Endothelial cell of umbilical vein (primary cell): ENCODE results near the gene ZFPM1. TPM values are rescaled to one million over a fixed set of nuclear protein-coding genes. Genes with fewer than 3 reads are reported as not detected.

ENCODE experiments used
- BruUV-seq: library from RNA; stranded (reverse); fragments of 400-500 nt; replicated peaks from 2 replicates; lab custom pipeline; 2021; lab: Mats Ljungman, UMichigan
- CTCF ChIA-PET: fragments of 300-600, 350-600 bp; sonication (Branson Sonifier 250); formaldehyde crosslinking; loops from one replicate; lab custom pipeline; 2021; ENCODE audit warnings: antibody characterized with exemption, inconsistent platforms; lab: Charles Lee
- POLR2A ChIA-PET: fragments of 300-600, 350-600 bp; sonication (Branson Sonifier 250); formaldehyde crosslinking; loops from one replicate; lab custom pipeline; 2021; ENCODE audit warnings: antibody characterized with exemption, inconsistent platforms; lab: Charles Lee
- DNase-seq: peaks from one replicate; pipeline ENCODE4 v3.0.0-alpha.2; 2011; ENCODE audit warnings: low read depth, low spot score
- FAIRE-seq: peaks from 2 replicates; lab custom pipeline; 2011; peaks lifted over from hg19 to GRCh38; lab: Jason Lieb, UNC
- H2AFZ ChIP-seq: 2 replicates; pipeline ENCODE4 v1.6.0; 2012; ENCODE audit warnings: low read depth, low read length, control low read depth, inconsistent platforms
- H3K27ac ChIP-seq: 2 replicates; pipeline ENCODE4 v1.5.1; 2011; ENCODE audit warnings: low read depth, mild to moderate bottlenecking, control low read depth, low read length, moderate library complexity; ENCODE audit not compliant: insufficient read depth
- H3K27me3 ChIP-seq, 2 experiments: 2 replicates each; pipeline versions ENCODE4 v1.6.0 to v1.6.1; 2011; ENCODE audit warnings: low read length in 2 of 2, mixed read lengths in 1 of 2; ENCODE audit not compliant: control insufficient read depth in 2 of 2, insufficient read depth in 2 of 2
- H3K36me3 ChIP-seq, 2 experiments: 2 replicates in 1 of 2; 3 replicates in 1 of 2; pipeline ENCODE4 v1.5.1; 2011; ENCODE audit warnings: low read length in 2 of 2, mild to moderate bottlenecking in 1 of 2, moderate library complexity in 1 of 2; ENCODE audit not compliant: control insufficient read depth in 2 of 2, insufficient read depth in 2 of 2; ENCODE audit errors: extremely low read depth in 1 of 2
- H3K4me1 ChIP-seq: 3 replicates; pipeline ENCODE4 v1.5.1; 2011; ENCODE audit warnings: mild to moderate bottlenecking, low read length; ENCODE audit not compliant: control insufficient read depth, insufficient read depth; ENCODE audit errors: extremely low read depth
- H3K4me2 ChIP-seq: 2 replicates; pipeline ENCODE4 v1.6.1; 2011; ENCODE audit warnings: low read length, control low read depth, mixed read lengths; ENCODE audit not compliant: insufficient read depth
- H3K4me3 ChIP-seq, 3 experiments: fragments of 200-600 bp in 1 of 3; sonication (generic), shearing (Covaris generic) in 1 of 3; replicated peaks in 1 of 3; 2 replicates each; pipeline ENCODE4 v1.5.1; 2011 to 2016; ENCODE audit warnings: control low read depth in 3 of 3, low read length in 3 of 3, mild to moderate bottlenecking in 2 of 3, inconsistent platforms in 1 of 3, low read depth in 1 of 3, moderate library complexity in 1 of 3; ENCODE audit not compliant: insufficient read depth in 1 of 3
- H3K79me2 ChIP-seq: 2 replicates; pipeline ENCODE4 v1.6.0; 2012; ENCODE audit warnings: low read length, inconsistent platforms; ENCODE audit not compliant: control insufficient read depth, insufficient read depth
- H3K9ac ChIP-seq: replicated peaks from 2 replicates; pipeline ENCODE3; 2011; ENCODE audit warnings: low read length, control low read depth; ENCODE audit not compliant: insufficient read depth; ENCODE audit errors: extremely low read depth
- H3K9me1 ChIP-seq: replicated peaks from 3 replicates; pipeline ENCODE4 v1.6.0; 2011; ENCODE audit warnings: mild to moderate bottlenecking, low read length; ENCODE audit not compliant: control insufficient read depth, insufficient read depth; ENCODE audit errors: extremely low read depth
- H3K9me3 ChIP-seq: replicated peaks from 2 replicates; pipeline ENCODE4 v1.5.1; 2012; ENCODE audit warnings: low read length, inconsistent platforms; ENCODE audit not compliant: control insufficient read depth, insufficient read depth
- H4K20me1 ChIP-seq: replicated peaks from 2 replicates; pipeline ENCODE3; 2011; ENCODE audit warnings: mild to moderate bottlenecking, low read length; ENCODE audit not compliant: control insufficient read depth, insufficient read depth; ENCODE audit errors: extremely low read depth
- CTCF ChIP-seq, 2 donors: IDR thresholded peaks; 1 replicate in 1 of 2; 2 replicates in 1 of 2; pipeline ENCODE4 v1.5.1; 2011; ENCODE audit warnings: low read length in 2 of 2, mild to moderate bottlenecking in 2 of 2, moderate library complexity in 2 of 2, control low read depth in 1 of 2, inconsistent platforms in 1 of 2, low read depth in 1 of 2; ENCODE audit not compliant: insufficient read depth in 1 of 2; ENCODE audit errors: extremely low read depth in 1 of 2
- EZH2 ChIP-seq: IDR thresholded peaks from 2 replicates; pipeline ENCODE4 v1.6.1; 2012; ENCODE audit warnings: borderline replicate concordance, low read depth, mild to moderate bottlenecking, moderate library complexity, low read length, inconsistent platforms; ENCODE audit not compliant: severe bottlenecking
- FOS ChIP-seq: IDR thresholded peaks from 2 replicates; pipeline ENCODE4 v1.6.1; 2011; ENCODE audit warnings: mild to moderate bottlenecking, low read length, moderate library complexity, borderline replicate concordance; ENCODE audit not compliant: insufficient read depth
- GATA2 ChIP-seq: IDR thresholded peaks from 2 replicates; pipeline ENCODE4 v1.7.0; 2011; ENCODE audit warnings: low read depth, mild to moderate bottlenecking, moderate library complexity, mixed read lengths, low read length; ENCODE audit not compliant: insufficient read length, insufficient read depth
- JUN ChIP-seq: IDR thresholded peaks from 2 replicates; pipeline ENCODE4 v1.6.1; 2011; ENCODE audit warnings: borderline replicate concordance, low read depth; ENCODE audit not compliant: insufficient read length, insufficient read depth
- MAX ChIP-seq: IDR thresholded peaks from 2 replicates; pipeline ENCODE4 v1.6.1; 2011; ENCODE audit not compliant: insufficient read depth, insufficient read length
- MYC ChIP-seq: IDR thresholded peaks from one replicate; pipeline ENCODE4 v1.6.1; 2011; ENCODE audit warnings: mild to moderate bottlenecking, low read depth, low read length
- POLR2A ChIP-seq: IDR thresholded peaks from 2 replicates; pipeline ENCODE4 v1.6.1; 2012; ENCODE audit warnings: low read depth, mild to moderate bottlenecking, control low read depth, low read length
- POLR2AphosphoS5 ChIP-seq: IDR thresholded peaks from 2 replicates; pipeline ENCODE4 v1.6.1; 2012; ENCODE audit warnings: low read depth, mild to moderate bottlenecking, control low read depth, low read length, moderate library complexity; ENCODE audit not compliant: insufficient read depth
- dilution Hi-C: fragments of 300-500 bp; cut with MboI; formaldehyde crosslinking; loops from one replicate; pipeline ENCODE4 v1.15.0; 2019; ENCODE audit warnings: low sequenced_read_pairs; ENCODE audit not compliant: extremely low pct_ligation_motif_present
- intact Hi-C: fragments of 100-400 bp; cut with micrococcal nuclease; formaldehyde crosslinking; loops from one replicate; pipeline ENCODE4 v1.10.0; 2022
- polyA plus RNA-seq, 4 experiments: library from polyadenylated mRNA; depleted of rRNA in 3 of 4; stranded (reverse) in 3 of 4; unstranded in 1 of 4; fragments of >200 nt; gene quantifications; 2 replicates each; pipeline versions ENCODE4 v1.2.1 to v1.2.3, GENCODE V29; 2011 to 2012; ENCODE audit warnings: missing spikeins in 1 of 4
- total RNA-seq: library from RNA; stranded (reverse); gene quantifications from 2 replicates; pipeline ENCODE4 v1.2.3, GENCODE V29; 2021

Gene ZFPM1
- total and polyA plus RNA-seq, 2 donors (not counting 3 experiments of a cell fraction or from before 2014, with no cell fraction given) = 0.37 to 7.5 TPM

GRCh38 chr16:88507231-88507743 lies 54.2 kb downstream of the ZFPM1 start:
- Histone ChIP-seq H2AFZ (no peak overlapping the region), H4K20me1 (no peaks in the 10 kb centered on the region), H3K9ac (no peak overlapping the region), H3K27me3 (no peaks in the 10 kb centered on the region), H3K9me3 (no peaks in the 10 kb centered on the region), H3K4me3 (no peak overlapping the region), H3K36me3 (no peaks in the 10 kb centered on the region), H3K9me1 (no peaks in the 10 kb centered on the region), H3K27ac (no peak overlapping the region), H3K4me1 (peaks cover 6% of the 10 kb centered on the region), H3K79me2 (no peaks in the 10 kb centered on the region), H3K4me2 (no peak overlapping the region)
- DNase-seq (no peak), FAIRE-seq (no peak)
- BruUV-seq = no TSS peak
- dilution Hi-C loops = no loop called here
- intact Hi-C loops = no loop called here
- CTCF ChIA-PET = no interaction called here
- POLR2A ChIA-PET = no interaction called here
- no peak for TF ChIP-seq FOS
- no peak for TF ChIP-seq EZH2
- TF ChIP-seq POLR2A = no peak
- TF ChIP-seq JUN = no peak
- no peak for TF ChIP-seq MYC
- TF ChIP-seq CTCF (IDR thresholded peaks at IDR 0.05; ENCODE audit: extremely low read depth in 1 of 2, insufficient read depth in 1 of 2, low read depth in 1 of 2, low read length in 2 of 2) = no peak
- TF ChIP-seq MAX = no peak
- TF ChIP-seq POLR2AphosphoS5 = no peak
- TF ChIP-seq GATA2 = no peak
